ENCODE results near the gene TMEM30B.
A peak's percentile ranks its signal among the peaks of the same experiment; 100 is the strongest.

DNA sequence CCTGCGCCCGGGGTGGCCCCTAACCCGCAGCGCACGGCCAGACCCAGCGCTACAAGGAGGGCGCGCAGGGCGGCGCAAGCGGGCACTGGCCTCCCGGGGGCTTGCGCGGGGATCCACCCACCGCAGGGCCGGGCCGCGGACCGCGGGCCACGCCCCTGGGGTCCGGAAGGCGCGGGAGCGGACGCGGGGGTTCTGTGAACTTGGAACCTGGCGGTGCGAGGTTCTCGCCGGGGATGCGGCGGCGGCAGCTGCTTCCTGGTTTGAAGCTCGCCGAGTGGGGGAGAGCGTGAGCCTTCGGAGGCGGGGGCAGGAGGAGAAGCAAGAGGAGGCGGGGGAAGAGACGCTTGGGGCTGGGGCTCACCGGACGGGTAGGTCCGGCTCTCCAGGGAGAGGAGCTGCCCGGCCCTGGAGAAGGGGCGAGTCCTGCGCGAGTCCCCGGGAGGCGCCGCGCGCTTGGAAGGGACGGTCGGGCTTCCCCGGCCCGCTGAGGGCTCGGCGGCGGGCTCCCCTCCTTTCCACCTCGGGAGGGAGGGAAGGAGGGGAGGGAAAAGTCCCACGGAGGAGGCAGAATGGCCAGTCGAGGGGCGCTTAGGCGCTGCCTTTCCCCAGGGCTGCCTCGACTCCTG lies 40.4 kb upstream of the TMEM30B start, which contains the start of gene PRKCH:
- TF ChIP-seq, protein P1, sequence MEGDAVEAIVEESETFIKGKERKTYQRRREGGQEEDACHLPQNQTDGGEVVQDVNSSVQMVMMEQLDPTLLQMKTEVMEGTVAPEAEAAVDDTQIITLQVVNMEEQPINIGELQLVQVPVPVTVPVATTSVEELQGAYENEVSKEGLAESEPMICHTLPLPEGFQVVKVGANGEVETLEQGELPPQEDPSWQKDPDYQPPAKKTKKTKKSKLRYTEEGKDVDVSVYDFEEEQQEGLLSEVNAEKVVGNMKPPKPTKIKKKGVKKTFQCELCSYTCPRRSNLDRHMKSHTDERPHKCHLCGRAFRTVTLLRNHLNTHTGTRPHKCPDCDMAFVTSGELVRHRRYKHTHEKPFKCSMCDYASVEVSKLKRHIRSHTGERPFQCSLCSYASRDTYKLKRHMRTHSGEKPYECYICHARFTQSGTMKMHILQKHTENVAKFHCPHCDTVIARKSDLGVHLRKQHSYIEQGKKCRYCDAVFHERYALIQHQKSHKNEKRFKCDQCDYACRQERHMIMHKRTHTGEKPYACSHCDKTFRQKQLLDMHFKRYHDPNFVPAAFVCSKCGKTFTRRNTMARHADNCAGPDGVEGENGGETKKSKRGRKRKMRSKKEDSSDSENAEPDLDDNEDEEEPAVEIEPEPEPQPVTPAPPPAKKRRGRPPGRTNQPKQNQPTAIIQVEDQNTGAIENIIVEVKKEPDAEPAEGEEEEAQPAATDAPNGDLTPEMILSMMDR (IDR thresholded peaks at IDR 0.05) = peak in 1 of 3 experiments; percentile 3
- TF ChIP-seq POLR2A (IDR thresholded peaks at IDR 0.05; ENCODE audit: low read depth) (no peak), POLR2AphosphoS5 (IDR thresholded peaks at IDR 0.05) (peak; percentile 41 to 57)
